HG03571 (cell line): ENCODE results near the gene SLC35G2.
"Not testable (repeated sequence)": the region's sequence is repeated elsewhere in the genome, so short reads cannot be mapped to it uniquely, and the experiment has no call there.

Source experiments
- ATAC-seq: cut with Tn5 transposase; IDR thresholded peaks from one replicate; pipeline ENCODE4 v1.9.1; 2021; ENCODE audit not compliant: unreplicated experiment

The SLC35G2 gene

GRCh38 chr3:136818769-136819391, at the start of gene SLC35G2:
TSS of gene SLC35G2 (plus strand) at chr3:136819126. CDS start at chr3:136854461, 35,335 bp downstream.
- ATAC-seq = no peak

- ATAC-seq = no peak
Measured at GRCh38 chr3:136772709-136773108, 46.2 kb upstream of the SLC35G2 start.

GRCh38 chr3:136778865-136779264, 40.1 kb upstream of the SLC35G2 start:
- ATAC-seq = no peak

- ATAC-seq = no peak
Measured at GRCh38 chr3:136780741-136781140, 38.2 kb upstream of the SLC35G2 start.

- no peak for ATAC-seq
Measured at GRCh38 chr3:136783708-136784191, 35.2 kb upstream of the SLC35G2 start.

- no peak for ATAC-seq
Measured at GRCh38 chr3:136787349-136787748, 31.6 kb upstream of the SLC35G2 start.

- ATAC-seq = no peak
Measured at GRCh38 chr3:136788154-136788553, 30.8 kb upstream of the SLC35G2 start.

- ATAC-seq = no peak
Measured at GRCh38 chr3:136789976-136790375, 28.9 kb upstream of the SLC35G2 start.

GRCh38 chr3:136790786-136791185, 28.1 kb upstream of the SLC35G2 start:
- no peak for ATAC-seq

GRCh38 chr3:136792556-136793330, 26.2 kb upstream of the SLC35G2 start:
- ATAC-seq = no peak

GRCh38 chr3:136801146-136801545, 17.8 kb upstream of the SLC35G2 start:
- not testable (repeated sequence) for ATAC-seq

GRCh38 chr3:136802481-136802996, 16.4 kb upstream of the SLC35G2 start:
- no peak for ATAC-seq

GRCh38 chr3:136804141-136804540, 14.8 kb upstream of the SLC35G2 start:
- ATAC-seq = no peak

- no peak for ATAC-seq
Measured at GRCh38 chr3:136804813-136805212, 14.1 kb upstream of the SLC35G2 start.

GRCh38 chr3:136805795-136806194, 13.1 kb upstream of the SLC35G2 start:
- ATAC-seq = no peak

- no peak for ATAC-seq
Measured at GRCh38 chr3:136811701-136812100, 7.2 kb upstream of the SLC35G2 start.

- no peak for ATAC-seq
Measured at GRCh38 chr3:136817448-136817847, 1.5 kb upstream of the SLC35G2 start.

GRCh38 chr3:136818191-136818768, 646 bp upstream of the SLC35G2 start:
- no peak for ATAC-seq

- no peak for ATAC-seq
Measured at GRCh38 chr3:136819392-136819730, 435 bp downstream of the SLC35G2 start.

GRCh38 chr3:136819731-136820679, 1.1 kb downstream of the SLC35G2 start:
- no peak for ATAC-seq

GRCh38 chr3:136831461-136831860, 12.5 kb downstream of the SLC35G2 start:
- ATAC-seq = no peak
